Osteoblast (primary cell): ENCODE data around the gene MMP3. TPM values are rescaled to one million over a fixed set of nuclear protein-coding genes. Genes with fewer than 3 reads are reported as not detected.

Experiments
- DNase-seq: peaks from one replicate; pipeline ENCODE4 v3.0.0; 2011; ENCODE audit warnings: low spot score, mixed read lengths; ENCODE audit not compliant: insufficient read length; ENCODE audit errors: missing footprints
- H2AFZ ChIP-seq: 2 replicates; pipeline ENCODE4 v1.6.0; 2011; ENCODE audit warnings: mild to moderate bottlenecking, low read length
- H3K27ac ChIP-seq: 2 replicates; pipeline ENCODE4 v1.5.1; 2011; ENCODE audit warnings: mild to moderate bottlenecking, low read depth, low read length, moderate library complexity
- H3K27me3 ChIP-seq: 2 replicates; pipeline ENCODE4 v1.6.0; 2012; ENCODE audit warnings: mild to moderate bottlenecking, control low read depth, inconsistent platforms, low read length, moderate library complexity; ENCODE audit not compliant: insufficient read depth
- H3K36me3 ChIP-seq: 2 replicates; pipeline ENCODE4 v1.5.1; 2011; ENCODE audit warnings: mild to moderate bottlenecking, low read length, control low read depth, moderate library complexity; ENCODE audit not compliant: insufficient read depth
- H3K4me1 ChIP-seq: 2 replicates; pipeline ENCODE4 v1.5.1; 2011; ENCODE audit warnings: mild to moderate bottlenecking, low read length, control low read depth, moderate library complexity; ENCODE audit not compliant: insufficient read depth
- H3K4me2 ChIP-seq: 2 replicates; pipeline ENCODE4 v1.6.0; 2011; ENCODE audit warnings: mild to moderate bottlenecking, low read length; ENCODE audit not compliant: insufficient read depth
- H3K4me3 ChIP-seq: fragments of 200-600 bp; sonication (generic); 3 replicates; pipeline ENCODE4 v1.5.1; 2012; ENCODE audit warnings: mild to moderate bottlenecking, low read length, inconsistent platforms; ENCODE audit not compliant: insufficient read depth
- H3K79me2 ChIP-seq: 2 replicates; pipeline ENCODE4 v1.6.0; 2012; ENCODE audit warnings: mild to moderate bottlenecking, low read length, control low read depth, inconsistent platforms; ENCODE audit not compliant: insufficient read depth
- H3K9me3 ChIP-seq: 2 replicates; pipeline ENCODE4 v1.5.1; 2011; ENCODE audit warnings: low read depth, low read length, control low read depth
- H4K20me1 ChIP-seq: 2 replicates; pipeline ENCODE4 v1.6.0; 2012; ENCODE audit warnings: mild to moderate bottlenecking, low read length, control low read depth; ENCODE audit not compliant: insufficient read depth
- total RNA-seq: library from RNA; depleted of rRNA; stranded (reverse); fragments of >200 nt; gene quantifications from 2 replicates; pipeline ENCODE4 v1.2.3, GENCODE V29; 2012
- TF ChIP-seq, protein P1 (sequence below): IDR thresholded peaks from 2 replicates; pipeline ENCODE4 v1.5.1; 2011; ENCODE audit warnings: mild to moderate bottlenecking, low read depth, low read length, moderate library complexity; ENCODE audit errors: extremely low read depth

Gene MMP3
- total RNA-seq, 1 donor: 5.1 TPM

GRCh38 chr11:102830001-102830727 is 13.2 kb downstream of the MMP3 start:
- H3K79me2 ChIP-seq: no peaks in the 10 kb centered on the region
- peak; percentile 45 for DNase-seq
- no peak overlapping the region for H2AFZ ChIP-seq
- peak overlapping the region; percentile 10 for H3K4me2 ChIP-seq
- no peaks in the 10 kb centered on the region for H3K9me3 ChIP-seq
- H4K20me1 ChIP-seq: no peaks in the 10 kb centered on the region
- peaks cover 4% of the 10 kb centered on the region for H3K4me1 ChIP-seq
- TF ChIP-seq, protein P1, sequence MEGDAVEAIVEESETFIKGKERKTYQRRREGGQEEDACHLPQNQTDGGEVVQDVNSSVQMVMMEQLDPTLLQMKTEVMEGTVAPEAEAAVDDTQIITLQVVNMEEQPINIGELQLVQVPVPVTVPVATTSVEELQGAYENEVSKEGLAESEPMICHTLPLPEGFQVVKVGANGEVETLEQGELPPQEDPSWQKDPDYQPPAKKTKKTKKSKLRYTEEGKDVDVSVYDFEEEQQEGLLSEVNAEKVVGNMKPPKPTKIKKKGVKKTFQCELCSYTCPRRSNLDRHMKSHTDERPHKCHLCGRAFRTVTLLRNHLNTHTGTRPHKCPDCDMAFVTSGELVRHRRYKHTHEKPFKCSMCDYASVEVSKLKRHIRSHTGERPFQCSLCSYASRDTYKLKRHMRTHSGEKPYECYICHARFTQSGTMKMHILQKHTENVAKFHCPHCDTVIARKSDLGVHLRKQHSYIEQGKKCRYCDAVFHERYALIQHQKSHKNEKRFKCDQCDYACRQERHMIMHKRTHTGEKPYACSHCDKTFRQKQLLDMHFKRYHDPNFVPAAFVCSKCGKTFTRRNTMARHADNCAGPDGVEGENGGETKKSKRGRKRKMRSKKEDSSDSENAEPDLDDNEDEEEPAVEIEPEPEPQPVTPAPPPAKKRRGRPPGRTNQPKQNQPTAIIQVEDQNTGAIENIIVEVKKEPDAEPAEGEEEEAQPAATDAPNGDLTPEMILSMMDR: no peak
- no peak overlapping the region for H3K27ac ChIP-seq
- no peak overlapping the region for H3K4me3 ChIP-seq
- no peaks in the 10 kb centered on the region for H3K27me3 ChIP-seq
- H3K36me3 ChIP-seq: no peaks in the 10 kb centered on the region

DNA sequence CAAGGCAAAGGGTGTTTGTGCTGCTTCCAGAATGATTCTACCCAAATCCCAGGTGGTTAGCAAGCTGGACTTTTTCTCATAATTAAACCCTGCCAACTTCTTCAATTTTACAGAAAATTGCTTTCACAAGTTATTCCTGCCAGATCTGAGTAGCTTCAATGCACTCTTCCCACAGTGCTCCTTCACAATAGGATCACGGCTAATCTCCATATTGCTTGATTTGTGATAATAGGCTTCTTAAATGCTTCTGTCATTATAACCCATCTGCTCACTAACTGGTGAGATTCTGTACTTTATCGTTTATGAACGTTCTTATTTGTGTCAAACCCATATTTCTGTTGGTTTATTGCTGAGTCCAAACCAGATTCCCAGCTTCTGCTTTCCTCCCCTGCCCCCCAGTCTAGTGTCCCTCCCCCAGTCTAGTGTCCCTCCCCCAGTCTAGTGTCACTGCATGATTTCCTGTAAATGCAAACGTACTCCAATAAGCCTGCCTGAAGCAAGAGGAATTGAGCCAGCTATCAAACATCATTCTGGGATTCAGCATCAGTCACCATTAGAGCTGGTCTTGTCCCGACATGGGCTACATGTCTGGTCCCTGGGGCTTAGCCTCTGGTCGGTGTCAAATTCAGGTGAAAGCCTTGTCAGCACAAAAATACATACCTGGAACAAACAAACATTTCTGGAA is 14.0 kb downstream of the MMP3 start:
- Histone ChIP-seq H3K9me3 (no peaks in the 10 kb centered on the region), H3K4me2 (no peak overlapping the region), H2AFZ (no peak overlapping the region), H4K20me1 (no peaks in the 10 kb centered on the region), H3K4me3 (no peak overlapping the region), H3K36me3 (no peaks in the 10 kb centered on the region), H3K79me2 (no peaks in the 10 kb centered on the region), H3K4me1 (peaks cover 4% of the 10 kb centered on the region), H3K27ac (no peak overlapping the region), H3K27me3 (no peaks in the 10 kb centered on the region)
- no peak for DNase-seq
- TF ChIP-seq, protein P1: no peak

- H3K4me3 ChIP-seq: no peak overlapping the region
- no peaks in the 10 kb centered on the region for H4K20me1 ChIP-seq
- peaks cover 17% of the 10 kb centered on the region for H3K27me3 ChIP-seq
- H3K79me2 ChIP-seq: no peaks in the 10 kb centered on the region
- no peak overlapping the region for H2AFZ ChIP-seq
- no peak overlapping the region for H3K4me2 ChIP-seq
- H3K4me1 ChIP-seq: no peaks in the 10 kb centered on the region
- TF ChIP-seq, protein P1: no peak
- no peak overlapping the region for H3K27ac ChIP-seq
- no peaks in the 10 kb centered on the region for H3K9me3 ChIP-seq
- no peak for DNase-seq
- no peaks in the 10 kb centered on the region for H3K36me3 ChIP-seq
These were observed 18.9 kb downstream of the MMP3 start for GRCh38 chr11:102824556-102824955.

GRCh38 chr11:102819491-102819890 is 23.9 kb downstream of the MMP3 start:
- Histone ChIP-seq H3K4me1 (no peaks in the 10 kb centered on the region), H3K36me3 (no peaks in the 10 kb centered on the region), H3K27ac (no peak overlapping the region), H2AFZ (no peak overlapping the region), H3K79me2 (no peaks in the 10 kb centered on the region), H3K9me3 (no peaks in the 10 kb centered on the region), H3K4me3 (no peak overlapping the region), H3K27me3 (peaks cover 17% of the 10 kb centered on the region), H4K20me1 (no peaks in the 10 kb centered on the region), H3K4me2 (no peak overlapping the region)
- TF ChIP-seq, protein P1: no peak
- DNase-seq: no peak
